ENCODE measurements around the gene CPNE5. TPM values are rescaled to one million over a fixed set of nuclear protein-coding genes. Genes with fewer than 3 reads are reported as not detected.
A peak's percentile ranks its signal among the peaks of the same experiment; 100 is the strongest.

CPNE5 gene
- total RNA-seq, 1 donor from 2014 or later = 59.1 TPM

DNA sequence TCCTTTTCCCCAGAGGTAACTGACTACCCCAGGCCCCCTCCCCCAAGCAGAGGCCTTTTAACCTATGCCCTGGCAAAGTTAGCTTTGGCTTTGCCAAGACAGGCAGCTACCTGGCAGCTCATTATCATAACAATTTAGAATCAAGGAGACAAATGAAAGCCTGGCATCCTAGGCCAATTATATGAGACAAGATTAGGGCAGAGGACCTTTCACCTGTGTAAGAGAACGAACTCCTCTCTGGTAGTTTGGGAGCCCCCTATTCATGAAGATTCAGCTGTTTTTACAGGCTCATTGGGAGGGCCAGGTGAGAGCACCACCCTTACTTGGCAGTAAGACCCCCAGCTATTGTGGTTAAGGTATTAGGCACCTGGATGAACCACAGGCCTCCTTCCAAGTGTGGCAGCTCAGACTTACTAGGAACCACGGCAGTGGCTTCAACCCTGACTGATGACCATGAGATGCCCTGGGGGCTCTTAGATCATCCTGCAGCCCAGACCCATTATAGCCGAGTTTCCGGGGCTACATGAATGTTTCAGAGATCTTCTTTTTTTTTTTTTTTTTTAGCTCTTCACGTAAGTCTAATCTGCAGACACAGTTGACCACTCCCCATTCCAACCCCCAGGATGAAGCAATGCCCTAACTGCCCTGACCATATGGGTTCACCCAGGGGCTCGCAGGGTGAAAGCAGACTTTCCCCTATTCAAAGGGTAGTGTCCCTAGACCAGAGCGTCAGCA lies 85.4 kb downstream of the CPNE5 start:
- no peaks in the 10 kb centered on the region for H3K27me3 Mint-ChIP-seq
- CTCF ChIA-PET = interaction anchor here (0.8 to 3.3 kb wide), 8 partner anchors 12 to 139 kb away, joined by 3 to 22 read pairs (median 6); partner anchors contain the start of gene CDKN1A
- H3K36me3 Mint-ChIP-seq (ENCODE audit: low read depth) = peaks cover 40% of the 10 kb centered on the region
- H3K4me3 Mint-ChIP-seq = peak overlapping the region; percentile 73
- no peak for TF ChIP-seq CTCF (IDR thresholded peaks at IDR 0.05)
- peak overlapping the region; percentile 97 for H3K27ac Mint-ChIP-seq
- DNase-seq (no peak), ATAC-seq (ENCODE audit: low read depth) (no peak)
- H3K9me3 Mint-ChIP-seq = no peaks in the 10 kb centered on the region
- POLR2A ChIA-PET = interaction anchor here (0.6 to 9.9 kb wide), 14 partner anchors 13 to 311 kb away, joined by 3 to 226 read pairs (median 4); partner anchors contain the start of genes CDKN1A, FGD2, KCTD20 and SRSF3
- H3K4me1 Mint-ChIP-seq = peaks cover 95% of the 10 kb centered on the region
- intact Hi-C loops (cut with micrococcal nuclease) = loop anchor here (1.0 kb wide), 1 partner anchor 74 kb away; no protein-coding TSS in a partner anchor

- Mint-ChIP-seq H3K36me3 (ENCODE audit: low read depth) (peaks cover 48% of the 10 kb centered on the region), H3K4me1 (peaks cover 92% of the 10 kb centered on the region), H3K27ac (peak overlapping the region; percentile 97), H3K4me3 (peak overlapping the region; percentile 73), H3K27me3 (no peaks in the 10 kb centered on the region), H3K9me3 (peaks cover 3% of the 10 kb centered on the region)
- TF ChIP-seq CTCF (IDR thresholded peaks at IDR 0.05) = no peak
- ATAC-seq (ENCODE audit: low read depth) = peak; percentile 49
- POLR2A ChIA-PET = interaction anchor here (0.7 to 9.9 kb wide), 12 partner anchors 12 to 253 kb away, joined by 3 to 226 read pairs (median 4); partner anchors contain the start of genes CDKN1A, FGD2, RAB44 and SRSF3
- CTCF ChIA-PET = interaction anchor here (0.8 to 3.3 kb wide), 4 partner anchors 13 to 138 kb away, joined by 3 to 22 read pairs (median 8); no protein-coding TSS in a partner anchor
- no peak for DNase-seq
- intact Hi-C loops (cut with micrococcal nuclease) = loop anchor here (1.0 kb wide), 1 partner anchor 73 kb away; no protein-coding TSS in a partner anchor
These were observed 86.2 kb downstream of the CPNE5 start for GRCh38 chr6:36752886-36753506.

DNA sequence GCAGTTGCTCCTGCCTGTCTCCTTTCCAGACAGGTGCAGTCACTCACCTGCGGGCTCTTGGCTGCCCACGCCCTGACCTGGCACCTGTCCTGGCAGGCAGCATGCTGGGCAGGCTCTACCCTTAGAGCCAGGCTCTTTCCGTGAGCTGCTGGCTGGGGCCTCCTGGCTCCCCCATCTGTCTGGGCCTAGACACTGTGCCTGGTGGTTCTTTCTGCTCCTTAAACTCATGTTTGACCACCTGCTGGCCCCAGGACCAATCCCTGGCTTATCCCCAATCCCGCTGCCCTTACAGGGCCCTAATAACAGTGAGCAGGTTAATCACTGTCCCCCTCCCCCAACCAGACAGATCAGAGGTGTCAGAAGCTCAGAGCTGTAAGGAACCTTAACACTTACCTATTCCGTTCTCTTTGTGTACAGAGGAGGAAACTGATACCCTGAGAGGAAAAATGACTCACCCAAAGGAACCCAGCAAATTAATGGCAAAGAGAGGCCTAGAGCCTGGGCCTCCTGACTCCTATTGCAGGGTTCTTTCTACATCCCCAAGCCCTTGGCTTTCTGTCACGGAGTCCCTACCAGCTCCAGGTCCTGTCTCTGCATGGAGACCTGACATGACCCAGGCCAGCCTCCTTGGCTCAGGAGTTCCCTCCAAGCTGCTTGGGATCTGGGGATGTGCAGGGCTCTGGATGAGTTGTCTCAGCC lies 86.9 kb downstream of the CPNE5 start:
- no peak for DNase-seq
- Mint-ChIP-seq H3K4me3 (peak overlapping the region; percentile 63), H3K9me3 (peaks cover 3% of the 10 kb centered on the region), H3K27me3 (no peaks in the 10 kb centered on the region), H3K36me3 (ENCODE audit: low read depth) (peaks cover 52% of the 10 kb centered on the region), H3K27ac (peak overlapping the region; percentile 97), H3K4me1 (peaks cover 87% of the 10 kb centered on the region)
- ATAC-seq (ENCODE audit: low read depth) = no peak
- intact Hi-C loops (cut with micrococcal nuclease) = no loop called here
- POLR2A ChIA-PET = interaction anchor here (0.8 to 9.9 kb wide), 5 partner anchors 15 to 297 kb away, joined by 3 to 226 read pairs (median 4); partner anchors contain the start of genes CDKN1A and RAB44
- CTCF ChIA-PET = interaction anchor here (2.5 kb wide), 1 partner anchor 137 kb away, joined by 11 read pairs; no protein-coding TSS in a partner anchor
- no peak for TF ChIP-seq CTCF (IDR thresholded peaks at IDR 0.05)

DNA sequence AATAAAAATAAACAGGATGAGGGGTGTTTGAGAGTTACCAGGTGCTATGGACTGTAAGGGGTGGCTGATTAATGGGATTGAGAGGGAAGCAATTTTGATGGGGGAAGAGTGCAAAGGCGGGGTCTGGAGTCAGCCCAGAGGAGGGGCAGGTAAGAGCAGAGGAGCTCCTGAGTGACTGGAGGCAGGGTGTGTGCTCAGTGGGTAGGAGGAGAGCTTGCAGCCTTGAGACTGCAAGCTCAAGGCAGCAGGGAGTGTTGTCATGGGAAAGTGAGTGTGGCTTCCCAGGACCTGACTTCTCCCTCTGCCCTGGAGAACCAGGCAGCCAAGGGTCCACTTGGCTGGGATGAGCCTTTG lies 87.4 kb downstream of the CPNE5 start:
- Mint-ChIP-seq H3K27me3 (no peaks in the 10 kb centered on the region), H3K4me1 (peaks cover 87% of the 10 kb centered on the region), H3K36me3 (ENCODE audit: low read depth) (peaks cover 57% of the 10 kb centered on the region), H3K4me3 (peak overlapping the region; percentile 24), H3K9me3 (peaks cover 3% of the 10 kb centered on the region), H3K27ac (peak overlapping the region; percentile 47)
- intact Hi-C loops (cut with micrococcal nuclease) = no loop called here
- ATAC-seq (ENCODE audit: low read depth) (no peak), DNase-seq (no peak)
- CTCF ChIA-PET = interaction anchor here (2.5 kb wide), 1 partner anchor 137 kb away, joined by 11 read pairs; no protein-coding TSS in a partner anchor
- POLR2A ChIA-PET = interaction anchor here (0.6 to 9.9 kb wide), 5 partner anchors 18 to 298 kb away, joined by 3 to 226 read pairs (median 3); partner anchors contain the start of gene CDKN1A
- TF ChIP-seq CTCF (IDR thresholded peaks at IDR 0.05) = no peak

All from activated B cell treated with CpG ODN at 0.5 μM for 24 hours (primary cell).